ENCODE data around the gene AVPR2.

Gene AVPR2

DNA sequence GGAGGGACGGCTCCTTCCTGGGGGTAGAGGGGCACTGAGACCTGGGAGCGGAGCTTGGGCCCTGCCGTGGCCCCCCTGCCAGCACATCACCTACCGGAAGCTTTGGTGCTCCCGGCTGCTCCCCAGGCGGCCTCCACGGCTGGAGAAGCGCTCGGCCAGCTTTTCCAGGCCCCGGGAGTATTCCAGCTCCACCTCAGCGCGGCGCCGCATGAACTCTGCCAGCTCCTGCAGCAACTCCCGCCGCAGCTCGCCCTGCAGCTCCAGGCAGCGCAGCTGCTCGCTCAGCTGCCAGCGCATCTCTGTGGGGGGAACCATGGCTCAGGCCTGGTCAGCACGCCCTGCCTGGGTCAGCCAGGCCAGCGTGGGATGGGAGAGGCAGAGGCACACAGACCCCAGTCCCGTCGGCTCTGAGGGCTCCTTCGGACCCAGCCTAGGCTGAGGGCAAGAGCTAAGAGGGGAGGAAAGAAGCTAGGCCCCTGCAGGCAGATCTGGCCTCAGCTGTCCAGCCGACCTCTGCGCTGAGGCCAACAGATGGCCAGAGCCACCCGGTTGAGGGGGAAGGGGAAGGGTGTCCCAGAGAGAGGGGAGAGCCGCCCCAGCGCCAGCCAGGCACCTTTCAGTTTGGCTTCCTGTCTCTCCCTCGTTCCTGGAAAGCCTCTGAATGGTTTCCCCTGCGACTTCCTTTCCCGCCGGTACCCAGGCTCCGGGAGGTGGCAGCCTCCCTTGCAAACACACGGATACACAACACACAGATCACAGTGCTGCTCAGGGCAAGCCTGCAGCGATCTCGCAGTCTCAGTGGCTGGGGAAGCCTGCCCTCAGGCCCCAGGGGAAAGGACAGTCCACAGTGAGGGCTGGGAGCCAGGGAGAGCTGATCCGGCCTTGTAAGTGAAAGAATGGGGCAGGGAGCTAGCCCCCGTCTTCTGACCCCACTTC, 17.3 kb downstream of the AVPR2 start:
- Histone ChIP-seq H3K27ac (peak overlapping the region; percentile 100), H3K4me1 (ENCODE audit: control insufficient read depth in 1 of 2, insufficient read depth in 1 of 2, low read depth in 1 of 2, low read length in 1 of 2) (peaks cover 31 to 56% of the 10 kb centered on the region in 2 experiments), H3K36me3 (peaks cover 44% of the 10 kb centered on the region), H3K9me3 (no peaks in the 10 kb centered on the region), H3K4me3 (ENCODE audit: low read depth in 1 of 2, low read length in 1 of 2) (peak overlapping the region; percentile 69 to 98), H3K27me3 (no peaks in the 10 kb centered on the region)
- TF ChIP-seq CTCF (IDR thresholded peaks at IDR 0.05) = no peak

DNA sequence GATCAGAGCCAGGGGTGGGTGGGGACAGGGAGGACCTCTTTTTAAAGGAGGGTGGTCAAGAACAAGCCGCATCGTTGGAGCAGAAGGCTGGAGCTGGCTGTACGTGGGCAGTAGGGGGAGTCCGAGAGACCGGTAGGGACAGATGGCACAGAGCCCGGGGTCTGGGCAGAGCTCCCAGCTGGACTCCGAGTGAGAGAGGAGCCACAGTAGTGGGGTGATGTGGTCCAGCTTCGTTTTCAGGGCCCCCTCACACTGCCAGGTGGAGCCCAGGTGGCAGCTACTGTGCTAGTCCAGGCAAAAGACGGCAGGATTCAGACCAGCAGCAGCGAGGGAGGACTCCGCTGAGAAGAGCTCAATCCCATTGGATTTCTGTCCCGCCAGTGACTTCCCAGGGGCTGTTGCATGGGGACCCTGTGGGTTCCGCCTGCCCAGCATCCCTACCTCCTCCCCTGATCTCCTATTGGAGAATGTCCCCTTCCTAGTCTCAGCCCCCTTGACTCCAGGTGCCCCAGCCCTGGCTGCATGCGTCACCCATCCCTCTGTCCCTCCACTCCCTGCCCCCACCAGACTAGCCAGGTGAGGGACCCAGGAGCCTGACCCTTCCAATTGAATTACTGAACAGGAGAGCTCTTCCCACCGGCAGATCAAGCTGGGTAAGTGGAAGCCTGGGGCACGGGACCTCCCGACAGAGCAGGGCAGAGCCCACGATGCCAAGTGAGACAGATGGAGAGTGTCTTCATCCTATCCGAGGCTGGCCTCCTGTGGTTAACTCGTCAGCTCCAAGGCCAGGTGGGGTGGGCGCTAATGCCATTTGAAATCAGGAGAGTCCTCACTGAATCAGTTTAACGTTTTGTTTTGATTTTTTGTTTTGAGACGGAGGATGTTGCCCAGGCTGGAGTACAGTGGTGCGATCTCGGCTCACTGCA, 18.7 kb downstream of the AVPR2 start:
- peaks cover 31 to 67% of the 10 kb centered on the region in 2 experiments for H3K4me1 ChIP-seq (ENCODE audit: control insufficient read depth in 1 of 2, insufficient read depth in 1 of 2, low read depth in 1 of 2, low read length in 1 of 2)
- H3K27ac ChIP-seq = peak overlapping the region; percentile 100
- peak overlapping the region; percentile 69 to 98 for H3K4me3 ChIP-seq (ENCODE audit: low read depth in 1 of 2, low read length in 1 of 2)
- H3K27me3 ChIP-seq = no peaks in the 10 kb centered on the region
- H3K36me3 ChIP-seq = peaks cover 32% of the 10 kb centered on the region
- no peaks in the 10 kb centered on the region for H3K9me3 ChIP-seq
- TF ChIP-seq CTCF (IDR thresholded peaks at IDR 0.05) = peak; percentile 31

- Histone ChIP-seq H3K9me3 (no peaks in the 10 kb centered on the region), H3K36me3 (peaks cover 21% of the 10 kb centered on the region), H3K4me1 (ENCODE audit: control insufficient read depth in 1 of 2, insufficient read depth in 1 of 2, low read depth in 1 of 2, low read length in 1 of 2) (peaks cover 41 to 77% of the 10 kb centered on the region in 2 experiments), H3K27ac (peak overlapping the region; percentile 100), H3K4me3 (ENCODE audit: low read depth in 1 of 2, low read length in 1 of 2) (peak overlapping the region; percentile 69 to 98), H3K27me3 (no peaks in the 10 kb centered on the region)
- TF ChIP-seq CTCF (IDR thresholded peaks at IDR 0.05) = peak; percentile 71
Measured at GRCh38 chrX:153924149-153924861, 19.8 kb downstream of the AVPR2 start.

GRCh38 chrX:153925387-153925738, 20.9 kb downstream of the AVPR2 start:
- H3K36me3 ChIP-seq = peaks cover 17% of the 10 kb centered on the region
- H3K4me3 ChIP-seq (ENCODE audit: low read depth in 1 of 2, low read length in 1 of 2) = peak overlapping the region; percentile 69 to 98
- no peak for TF ChIP-seq CTCF (IDR thresholded peaks at IDR 0.05)
- H3K27me3 ChIP-seq = no peaks in the 10 kb centered on the region
- H3K27ac ChIP-seq = peak overlapping the region; percentile 100
- H3K9me3 ChIP-seq = no peaks in the 10 kb centered on the region
- peaks cover 45 to 84% of the 10 kb centered on the region in 2 experiments for H3K4me1 ChIP-seq (ENCODE audit: control insufficient read depth in 1 of 2, insufficient read depth in 1 of 2, low read depth in 1 of 2, low read length in 1 of 2)
